K562 (cell line): ENCODE measurements around the gene KCNQ4. TPM values are rescaled to one million over a fixed set of nuclear protein-coding genes. Genes with fewer than 3 reads are reported as not detected.

Source experiments
- ARHGAP35 ChIP-seq: fragments of 450-650 bp; IDR thresholded peaks from 2 replicates; pipeline ENCODE4 v1.6.1; 2018; ENCODE audit not compliant: partially characterized antibody
- DNMT1 ChIP-seq: fragments of 450-650 bp; IDR thresholded peaks from 2 replicates; pipeline ENCODE4 v1.6.1; 2016; ENCODE audit warnings: antibody characterized with exemption, mild to moderate bottlenecking
- HMG20B ChIP-seq: fragments of 250-450 bp; sonication (Bioruptor Pico); IDR thresholded peaks from 2 replicates; pipeline ENCODE4 v1.5.0; 2021; ENCODE audit warnings: mild to moderate bottlenecking
- MAFG ChIP-seq: fragments of 450-650 bp; conservative IDR thresholded peaks from 2 replicates; pipeline ENCODE4 v1.6.1; 2016; ENCODE audit warnings: missing genetic modification characterization, missing compliant biosample characterization
- MEIS2 ChIP-seq: fragments of 450-650 bp; IDR thresholded peaks from 2 replicates; pipeline ENCODE4 v1.6.1; 2014; ENCODE audit warnings: mild to moderate bottlenecking; ENCODE audit not compliant: partially characterized antibody
- PURB ChIP-seq: sonication (generic); formaldehyde crosslinking; IDR thresholded peaks from 2 replicates; pipeline ENCODE4 v1.9.0; 2021; ENCODE audit warnings: low read depth, mild to moderate bottlenecking, missing genetic modification reagents
- SMARCC2 ChIP-seq: fragments of 450-650 bp; IDR thresholded peaks from 2 replicates; pipeline ENCODE4 v1.6.1; 2017; ENCODE audit warnings: antibody characterized with exemption, moderate library complexity, mild to moderate bottlenecking, low read depth
- SRF ChIP-seq, 2 experiments: fragments of 250-450, 450-650 bp in 1 of 2; sonication (Bioruptor Pico) in 1 of 2; sonication (generic) in 1 of 2; formaldehyde crosslinking; IDR thresholded peaks; 2 replicates each; pipeline versions ENCODE4 v1.5.0 to v1.5.1; 2020 to 2022; ENCODE audit warnings: mild to moderate bottlenecking in 1 of 2, missing genetic modification reagents in 1 of 2
- ZEB2 ChIP-seq: fragments of 450-650 bp; IDR thresholded peaks from 2 replicates; pipeline ENCODE4 v1.6.1; 2016
- ZNF589 ChIP-seq: fragments of 200-800 bp; sonication (Bioruptor generic); IDR thresholded peaks from 2 replicates; pipeline ENCODE4 v1.6.1; 2016; ENCODE audit warnings: low read depth, missing genetic modification characterization, missing compliant biosample characterization
- ZNF592 ChIP-seq: fragments of 450-650 bp; IDR thresholded peaks from 2 replicates; pipeline ENCODE4 v1.6.1; 2017; ENCODE audit warnings: antibody characterized with exemption, mild to moderate bottlenecking
- ZNF778 ChIP-seq: fragments of 450-650 bp; formaldehyde crosslinking; IDR thresholded peaks from 2 replicates; pipeline ENCODE4 v1.4.0; 2020; ENCODE audit warnings: mild to moderate bottlenecking, moderate library complexity
- polyA plus RNA-seq, 8 experiments: library from polyadenylated mRNA; depleted of rRNA in 4 of 8; stranded (reverse) in 5 of 8; unstranded in 3 of 8; fragments of >200 nt; fragmentation: Nextera tagmentation in 2 of 8; fragmentation: Illumina TruSeq in 1 of 8; extraction: Ambion mirVana in 2 of 8; extraction: Trizol in 1 of 8; gene quantifications; 2 replicates each; pipeline versions ENCODE4 v1.2.1 to v1.2.3, GENCODE V29; 2011 to 2014; ENCODE audit warnings: inconsistent platforms in 1 of 8, missing spikeins in 1 of 8
- total RNA-seq, 7 experiments: library from RNA; depleted of rRNA in 6 of 7; stranded (reverse); fragments of >200 nt in 6 of 7; fragmentation: Illumina TruSeq in 2 of 7; extraction: Trizol in 2 of 7; gene quantifications; 2 replicates each; pipeline versions ENCODE4 v1.2.1 to v1.2.3, GENCODE V29; 2011 to 2021; ENCODE audit warnings: low replicate concordance in 1 of 7
- TF ChIP-seq, protein P1 (sequence below): fragments of 250-450 bp; sonication (Bioruptor Pico); IDR thresholded peaks from 2 replicates; pipeline ENCODE4 v1.4.0; 2020
- TF ChIP-seq, protein P2 (sequence below), 2 experiments: fragments of 450-650 bp; IDR thresholded peaks; 2 replicates each; pipeline ENCODE4 v1.6.1; 2016

The KCNQ4 gene
- total and polyA plus RNA-seq, 9 of the 15 experiments (the other 6 are each of a cell fraction or from before 2014, with no cell fraction given): 0.07 to 4.1 (median 0.79) TPM

GRCh38 chr1:40844887-40845878 lies 61.6 kb downstream of the KCNQ4 start (continued):
- TF ChIP-seq PURB (no peak), ZNF778 (CRISPR knock-in tag) (no peak), MEIS2 (peak; percentile 96), SRF (CRISPR knock-in tag; IDR thresholded peaks at IDR 0.05) (no peak), ZNF592 (no peak), ZEB2 (0 out of 2 replicates have a peak, but pooled peaks have one; percentile 44), ZNF589 (CRISPR knock-in tag) (no peak), MAFG (tag) (no peak), HMG20B (CRISPR knock-in tag) (no peak), DNMT1 (0 out of 2 replicates have a peak, but pooled peaks have one; percentile 66), ARHGAP35 (peak; percentile 36), SMARCC2 (0 out of 2 replicates have a peak, but pooled peaks have one; percentile 36)
- TF ChIP-seq, protein P1, sequence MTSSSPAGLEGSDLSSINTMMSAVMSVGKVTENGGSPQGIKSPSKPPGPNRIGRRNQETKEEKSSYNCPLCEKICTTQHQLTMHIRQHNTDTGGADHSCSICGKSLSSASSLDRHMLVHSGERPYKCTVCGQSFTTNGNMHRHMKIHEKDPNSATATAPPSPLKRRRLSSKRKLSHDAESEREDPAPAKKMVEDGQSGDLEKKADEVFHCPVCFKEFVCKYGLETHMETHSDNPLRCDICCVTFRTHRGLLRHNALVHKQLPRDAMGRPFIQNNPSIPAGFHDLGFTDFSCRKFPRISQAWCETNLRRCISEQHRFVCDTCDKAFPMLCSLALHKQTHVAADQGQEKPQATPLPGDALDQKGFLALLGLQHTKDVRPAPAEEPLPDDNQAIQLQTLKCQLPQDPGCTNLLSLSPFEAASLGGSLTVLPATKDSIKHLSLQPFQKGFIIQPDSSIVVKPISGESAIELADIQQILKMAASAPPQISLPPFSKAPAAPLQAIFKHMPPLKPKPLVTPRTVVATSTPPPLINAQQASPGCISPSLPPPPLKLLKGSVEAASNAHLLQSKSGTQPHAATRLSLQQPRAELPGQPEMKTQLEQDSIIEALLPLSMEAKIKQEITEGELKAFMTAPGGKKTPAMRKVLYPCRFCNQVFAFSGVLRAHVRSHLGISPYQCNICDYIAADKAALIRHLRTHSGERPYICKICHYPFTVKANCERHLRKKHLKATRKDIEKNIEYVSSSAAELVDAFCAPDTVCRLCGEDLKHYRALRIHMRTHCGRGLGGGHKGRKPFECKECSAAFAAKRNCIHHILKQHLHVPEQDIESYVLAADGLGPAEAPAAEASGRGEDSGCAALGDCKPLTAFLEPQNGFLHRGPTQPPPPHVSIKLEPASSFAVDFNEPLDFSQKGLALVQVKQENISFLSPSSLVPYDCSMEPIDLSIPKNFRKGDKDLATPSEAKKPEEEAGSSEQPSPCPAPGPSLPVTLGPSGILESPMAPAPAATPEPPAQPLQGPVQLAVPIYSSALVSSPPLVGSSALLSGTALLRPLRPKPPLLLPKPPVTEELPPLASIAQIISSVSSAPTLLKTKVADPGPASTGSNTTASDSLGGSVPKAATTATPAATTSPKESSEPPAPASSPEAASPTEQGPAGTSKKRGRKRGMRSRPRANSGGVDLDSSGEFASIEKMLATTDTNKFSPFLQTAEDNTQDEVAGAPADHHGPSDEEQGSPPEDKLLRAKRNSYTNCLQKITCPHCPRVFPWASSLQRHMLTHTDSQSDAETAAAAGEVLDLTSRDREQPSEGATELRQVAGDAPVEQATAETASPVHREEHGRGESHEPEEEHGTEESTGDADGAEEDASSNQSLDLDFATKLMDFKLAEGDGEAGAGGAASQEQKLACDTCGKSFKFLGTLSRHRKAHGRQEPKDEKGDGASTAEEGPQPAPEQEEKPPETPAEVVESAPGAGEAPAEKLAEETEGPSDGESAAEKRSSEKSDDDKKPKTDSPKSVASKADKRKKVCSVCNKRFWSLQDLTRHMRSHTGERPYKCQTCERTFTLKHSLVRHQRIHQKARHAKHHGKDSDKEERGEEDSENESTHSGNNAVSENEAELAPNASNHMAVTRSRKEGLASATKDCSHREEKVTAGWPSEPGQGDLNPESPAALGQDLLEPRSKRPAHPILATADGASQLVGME: no peak
- TF ChIP-seq, protein P2, sequence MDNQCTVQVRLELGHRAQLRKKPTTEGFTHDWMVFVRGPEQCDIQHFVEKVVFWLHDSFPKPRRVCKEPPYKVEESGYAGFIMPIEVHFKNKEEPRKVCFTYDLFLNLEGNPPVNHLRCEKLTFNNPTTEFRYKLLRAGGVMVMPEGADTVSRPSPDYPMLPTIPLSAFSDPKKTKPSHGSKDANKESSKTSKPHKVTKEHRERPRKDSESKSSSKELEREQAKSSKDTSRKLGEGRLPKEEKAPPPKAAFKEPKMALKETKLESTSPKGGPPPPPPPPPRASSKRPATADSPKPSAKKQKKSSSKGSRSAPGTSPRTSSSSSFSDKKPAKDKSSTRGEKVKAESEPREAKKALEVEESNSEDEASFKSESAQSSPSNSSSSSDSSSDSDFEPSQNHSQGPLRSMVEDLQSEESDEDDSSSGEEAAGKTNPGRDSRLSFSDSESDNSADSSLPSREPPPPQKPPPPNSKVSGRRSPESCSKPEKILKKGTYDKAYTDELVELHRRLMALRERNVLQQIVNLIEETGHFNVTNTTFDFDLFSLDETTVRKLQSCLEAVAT (IDR thresholded peaks at IDR 0.05): 0 out of 4 replicates have a peak, but pooled peaks of 1 of the 2 experiments have one; percentile 21
